Measurements from ENCODE around the gene PSMB11.

PSMB11 gene

GRCh38 chr14:23043754-23044153 is 1.7 kb downstream of the PSMB11 start:
- no peak for DNase-seq (ENCODE audit: low read depth)

GRCh38 chr14:23044840-23045239 is 2.8 kb downstream of the PSMB11 start:
- no peak for DNase-seq (ENCODE audit: low read depth)

- peak; percentile 10 for DNase-seq (ENCODE audit: low read depth)
Measured at GRCh38 chr14:23045419-23046357, 3.7 kb downstream of the PSMB11 start.

GRCh38 chr14:23047034-23047634 is 5.1 kb downstream of the PSMB11 start:
- peak; percentile 7 for DNase-seq (ENCODE audit: low read depth)

GRCh38 chr14:23047751-23048693 is 6.0 kb downstream of the PSMB11 start:
- DNase-seq (ENCODE audit: low read depth), result no peak

GRCh38 chr14:23049011-23049410 is 7.0 kb downstream of the PSMB11 start:
- DNase-seq (ENCODE audit: low read depth), result no peak

GRCh38 chr14:23051141-23052057 is 9.4 kb downstream of the PSMB11 start:
- DNase-seq (ENCODE audit: low read depth), result peak; percentile 37

- peak; percentile 71 for DNase-seq (ENCODE audit: low read depth)
Measured at GRCh38 chr14:23052182-23052623, 10.2 kb downstream of the PSMB11 start.

- DNase-seq (ENCODE audit: low read depth), result no peak
Measured at GRCh38 chr14:23052671-23053070, 10.7 kb downstream of the PSMB11 start.

- no peak for DNase-seq (ENCODE audit: low read depth)
Measured at GRCh38 chr14:23053426-23053825, 11.4 kb downstream of the PSMB11 start.

- DNase-seq (ENCODE audit: low read depth), result no peak
Measured at GRCh38 chr14:23054000-23054811, 12.2 kb downstream of the PSMB11 start.

- no peak for DNase-seq (ENCODE audit: low read depth)
Measured at GRCh38 chr14:23055147-23055550, 13.1 kb downstream of the PSMB11 start.

- DNase-seq (ENCODE audit: low read depth), result peak; percentile 63
Measured at GRCh38 chr14:23055621-23056144, 13.7 kb downstream of the PSMB11 start.

- peak; percentile 57 for DNase-seq (ENCODE audit: low read depth)
Measured at GRCh38 chr14:23056145-23056955, 14.3 kb downstream of the PSMB11 start.

GRCh38 chr14:23056956-23057756 is 15.1 kb downstream of the PSMB11 start, which contains the start of gene CDH24:
TSS of gene CDH24 (minus strand) at chr14:23057520. CDS start at chr14:23055733, 1,787 bp downstream.
- DNase-seq (ENCODE audit: low read depth), result peak; percentile 59

- DNase-seq (ENCODE audit: low read depth), result peak; percentile 68
Measured at GRCh38 chr14:23057757-23058653, 16.0 kb downstream of the PSMB11 start.

All from amniotic epithelial cell (primary cell).